Globus pallidus (tissue), 1 donor: ENCODE results near the gene COPG2.
A peak's percentile ranks its signal among the peaks of the same experiment; 100 is the strongest.

Experiments used
- DNase-seq: peaks from one replicate; pipeline ENCODE4 v3.0.0-alpha.2; 2015; ENCODE audit warnings: low spot score

The COPG2 gene

DNA sequence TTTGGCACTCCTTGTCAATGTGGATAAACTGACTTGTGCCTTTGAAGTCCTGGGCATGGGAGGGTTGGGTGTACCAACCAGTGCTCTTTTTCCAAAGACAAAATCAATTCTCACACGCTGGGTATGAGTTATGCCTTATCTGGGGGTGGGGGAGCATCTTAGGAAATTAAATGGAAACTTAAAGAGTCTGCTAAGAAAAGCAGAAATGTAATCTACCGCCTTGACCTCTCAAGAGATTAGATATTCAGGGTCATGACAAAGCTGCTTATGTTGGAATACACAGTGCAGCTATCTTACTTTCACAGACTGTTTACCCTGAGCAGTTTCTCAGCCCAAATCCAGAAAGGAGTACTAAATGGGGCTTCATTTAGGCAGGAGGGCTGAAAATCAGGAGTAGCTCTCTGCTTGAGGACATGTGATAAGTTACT lies 174.1 kb downstream of the COPG2 start:
- DNase-seq: no peak

DNA sequence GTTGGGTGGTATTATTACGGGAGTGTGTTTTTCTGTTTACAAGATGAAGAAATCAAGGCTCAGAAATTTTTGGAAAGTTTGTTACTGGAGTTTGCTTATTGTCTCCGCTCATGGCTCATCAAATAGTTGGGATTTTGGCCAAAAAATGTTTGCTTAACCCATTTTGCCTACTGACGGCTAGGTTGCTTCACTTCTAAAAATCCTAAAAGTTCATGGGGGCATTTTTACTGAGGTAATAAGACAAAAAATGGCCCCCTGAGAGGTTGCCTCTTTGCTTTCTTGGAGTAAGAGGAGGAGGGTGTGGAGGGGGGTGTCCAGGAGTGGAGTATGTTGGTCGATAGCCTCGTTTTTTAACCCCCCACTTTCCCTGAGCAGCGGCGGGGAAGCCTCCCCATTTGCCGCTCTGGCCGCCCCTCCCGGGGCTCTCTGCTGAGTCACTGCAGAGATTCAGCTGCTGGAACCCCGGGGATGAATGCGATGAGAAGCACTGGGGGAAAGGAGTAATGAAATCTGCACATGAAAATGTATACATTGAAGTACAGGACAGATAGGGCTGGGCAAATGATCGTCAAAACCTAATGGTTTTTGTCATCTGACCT lies 175.2 kb downstream of the COPG2 start:
- no peak for DNase-seq

DNA sequence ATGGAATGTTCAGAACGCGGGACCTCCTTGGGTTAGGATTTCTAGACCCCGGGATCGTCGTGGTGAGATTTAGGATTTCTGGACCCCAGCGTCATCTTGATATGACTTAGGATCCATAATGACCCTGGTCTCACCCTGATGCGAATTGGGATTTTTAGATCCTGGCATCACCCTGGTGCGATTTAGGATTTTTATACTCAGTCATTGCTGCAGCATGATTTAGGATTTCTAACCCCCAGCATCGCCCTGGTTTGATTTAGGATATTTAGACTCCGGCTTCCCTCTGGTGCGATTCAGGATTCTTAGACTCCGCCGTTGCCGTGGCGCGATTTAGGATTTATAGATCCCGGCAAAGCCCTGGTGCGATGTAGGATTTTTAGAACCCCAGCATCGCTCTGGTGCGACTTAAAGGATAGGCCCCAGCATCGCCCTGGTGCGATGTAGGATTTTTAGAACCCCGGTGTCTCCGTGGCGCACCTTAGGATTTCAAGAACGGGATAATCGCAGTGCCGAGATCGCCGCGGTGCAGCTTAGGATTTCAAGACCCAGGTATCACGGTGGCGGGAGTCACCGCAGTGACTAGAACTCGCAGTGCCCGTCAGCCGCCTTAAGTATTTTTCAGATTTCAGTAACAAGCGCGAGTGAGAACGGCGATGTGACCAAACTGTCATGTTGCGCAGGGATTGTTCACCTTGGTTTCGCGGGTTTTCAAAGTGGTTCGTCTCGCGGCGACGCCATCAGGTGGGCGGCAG lies 175.8 kb downstream of the COPG2 start:
- DNase-seq: no peak

GRCh38 chr7:130491841-130492522 lies 176.6 kb downstream of the COPG2 start, which contains the start of gene MEST:
Gene MEST, plus strand, starts transcription at chr7:130492085. Its CDS starts 229 bp downstream, at chr7:130492314.
- DNase-seq: no peak

GRCh38 chr7:130490888-130491804 lies 177.4 kb downstream of the COPG2 start:
- DNase-seq: peak; percentile 50

DNA sequence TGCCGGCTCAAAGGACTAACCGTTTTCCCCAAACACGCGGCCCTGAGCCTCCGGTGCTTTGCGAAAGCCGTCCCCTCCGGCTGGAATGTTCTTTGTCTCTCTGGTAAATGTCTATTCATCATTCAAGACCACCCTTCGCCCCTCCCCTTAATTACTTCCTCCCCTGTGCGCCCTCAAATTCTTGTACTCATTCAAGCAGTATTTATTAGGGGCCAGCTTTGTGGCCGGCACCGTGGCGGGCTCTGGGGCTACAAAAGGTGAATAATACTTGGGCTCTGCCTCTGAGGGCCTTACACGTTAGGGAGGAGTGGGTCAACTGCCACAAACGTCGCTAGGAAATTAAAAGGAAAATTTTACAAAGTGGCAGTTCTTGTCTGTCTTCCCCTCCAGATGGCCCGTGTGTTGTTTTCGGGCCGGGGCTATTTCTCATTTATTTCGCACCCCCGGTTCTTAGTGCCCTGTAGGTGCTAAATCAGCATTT lies 178.2 kb downstream of the COPG2 start:
- DNase-seq: no peak

GRCh38 chr7:130489140-130489983 lies 179.2 kb downstream of the COPG2 start:
- peak; percentile 21 for DNase-seq

DNA sequence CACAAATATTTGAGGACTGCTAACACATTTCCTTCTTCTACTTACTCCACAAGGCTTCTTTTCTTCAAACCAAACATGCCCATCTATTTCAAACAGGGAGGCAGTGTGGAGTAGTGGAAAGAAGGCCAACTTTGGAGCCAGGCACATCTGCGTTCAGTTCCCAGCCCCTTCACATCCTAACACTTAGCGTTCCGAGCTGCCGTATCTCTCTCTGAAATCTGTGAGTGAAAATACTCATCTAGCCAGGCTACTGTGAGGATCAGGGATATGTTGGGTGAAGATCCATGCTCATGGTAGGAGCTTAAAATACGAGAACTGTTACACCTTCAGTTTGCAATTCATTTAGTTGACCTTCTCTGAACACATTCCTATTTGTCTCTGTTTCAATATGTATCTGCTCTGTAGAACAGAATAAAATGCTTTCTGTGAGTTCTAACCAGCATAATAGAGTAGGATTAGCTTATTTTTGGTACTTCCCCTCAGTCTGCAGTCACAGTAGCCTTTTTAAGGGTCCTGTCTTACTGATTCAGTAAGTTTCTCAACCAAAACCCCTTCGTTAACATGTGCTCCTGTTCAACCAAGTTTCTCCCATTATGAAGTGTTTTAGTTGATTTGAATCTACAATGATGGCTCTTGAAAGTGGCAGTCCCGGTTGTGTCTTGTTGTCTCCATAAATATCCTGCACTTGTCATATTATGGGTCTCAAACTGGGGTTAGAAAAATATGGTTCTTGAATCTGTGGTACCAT lies 180.0 kb downstream of the COPG2 start:
- peak; percentile 22 for DNase-seq

DNA sequence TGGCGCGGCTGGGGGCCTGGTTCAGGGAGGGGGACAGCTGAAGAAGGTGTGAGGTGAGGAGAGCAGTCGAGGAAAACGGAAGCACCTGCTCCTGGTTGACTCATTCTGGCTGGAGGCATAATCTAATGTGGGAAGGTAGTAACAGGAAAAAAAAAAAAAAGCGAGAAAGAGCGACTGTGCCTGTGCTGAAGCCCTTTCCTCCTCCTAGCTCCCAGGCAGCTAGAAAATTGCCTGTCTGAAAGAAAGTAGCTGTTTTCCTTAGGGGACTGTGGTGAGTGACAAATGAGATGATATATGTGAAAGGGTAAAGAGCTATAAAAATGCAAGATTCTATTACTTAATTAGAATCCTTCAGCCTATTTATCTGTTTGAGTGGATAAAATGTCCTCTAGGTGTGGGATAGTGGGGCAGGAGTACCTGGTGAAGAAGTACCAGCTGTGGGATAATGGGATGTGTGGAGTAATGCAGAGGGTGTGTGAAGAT lies 181.6 kb downstream of the COPG2 start:
- DNase-seq: no peak

GRCh38 chr7:130486114-130486953 lies 182.2 kb downstream of the COPG2 start:
- DNase-seq: peak; percentile 30

GRCh38 chr7:130485734-130486113 lies 182.8 kb downstream of the COPG2 start:
- DNase-seq: no peak

GRCh38 chr7:130483031-130483430 lies 185.5 kb downstream of the COPG2 start:
- no peak for DNase-seq

DNA sequence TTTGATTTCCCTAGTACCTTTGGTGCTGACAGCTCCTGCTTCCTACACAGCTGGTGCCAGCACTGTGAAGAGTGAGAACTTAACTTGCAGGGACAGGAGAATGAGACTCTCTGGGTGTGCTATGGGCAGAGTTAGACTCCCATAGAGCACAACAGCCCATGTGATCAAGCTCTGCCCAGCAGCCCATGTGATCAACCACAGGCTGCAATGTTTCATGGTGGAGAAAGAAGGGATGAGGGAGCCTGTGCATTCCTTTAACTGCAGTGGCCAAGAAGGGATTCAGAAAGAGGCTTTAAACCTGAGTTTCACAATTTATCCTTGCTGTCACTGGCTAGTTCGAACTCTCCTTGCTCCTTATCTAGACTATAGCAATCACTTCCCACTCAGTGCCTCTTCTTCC lies 186.7 kb downstream of the COPG2 start:
- no peak for DNase-seq

GRCh38 chr7:130479716-130480400 lies 188.7 kb downstream of the COPG2 start:
- no peak for DNase-seq

GRCh38 chr7:130478991-130479390 lies 189.6 kb downstream of the COPG2 start:
- no peak for DNase-seq

DNA sequence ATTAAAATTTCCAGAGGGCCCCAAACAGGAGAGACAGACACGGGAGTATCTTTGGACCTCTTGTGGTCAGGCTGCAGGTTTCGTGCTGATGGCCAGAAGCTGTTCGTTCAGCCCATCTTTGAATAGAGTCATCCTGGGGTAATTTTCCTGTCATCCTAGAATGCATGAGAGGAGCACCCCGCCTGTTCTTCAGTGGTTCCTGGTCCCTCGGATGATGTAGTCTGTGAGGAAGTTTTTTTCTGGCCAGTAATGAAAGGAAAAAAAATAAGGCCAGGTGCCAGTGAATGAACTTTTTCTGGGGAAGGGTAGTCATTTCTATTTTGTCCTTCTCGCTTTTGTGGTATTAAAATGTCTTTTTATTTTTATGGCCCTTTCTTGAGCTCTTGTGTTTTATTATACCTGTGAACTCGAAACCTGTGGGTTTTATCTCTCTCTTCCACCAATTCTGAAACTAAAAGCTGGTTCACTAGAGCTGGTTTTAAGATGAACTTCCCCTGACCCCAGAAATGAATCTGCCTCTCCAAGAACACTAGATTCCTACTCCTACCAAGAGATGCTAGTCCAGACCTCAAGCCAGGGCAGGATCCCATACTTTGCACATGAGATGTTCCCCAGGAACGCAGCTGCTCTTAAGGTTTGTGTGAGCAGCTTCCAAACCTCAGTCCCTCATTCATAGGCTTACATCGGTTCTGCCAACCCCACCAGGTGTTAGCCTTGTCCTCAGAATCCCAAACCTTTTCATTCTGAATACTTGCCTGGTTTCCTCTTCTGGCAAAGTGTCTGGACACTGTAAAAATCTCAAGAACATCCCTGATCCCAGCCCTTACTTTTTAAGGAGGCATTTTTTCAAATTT lies 192.0 kb downstream of the COPG2 start:
- DNase-seq: no peak

- no peak for DNase-seq
These were observed 192.8 kb downstream of the COPG2 start for GRCh38 chr7:130475776-130476175.

- no peak for DNase-seq
These were observed 194.7 kb downstream of the COPG2 start for GRCh38 chr7:130473876-130474275.
